Kidney glomerular epithelial cell (primary cell): ENCODE results near the gene ACKR4.
A peak's percentile ranks its signal among the peaks of the same experiment; 100 is the strongest.
"Not testable (repeated sequence)": the region's sequence is repeated elsewhere in the genome, so short reads cannot be mapped to it uniquely, and the experiment has no call there.

Source experiments
- DNase-seq: peaks from one replicate; lab custom pipeline; 2025; lab: John Stamatoyannopoulos, UW

The ACKR4 gene

DNA sequence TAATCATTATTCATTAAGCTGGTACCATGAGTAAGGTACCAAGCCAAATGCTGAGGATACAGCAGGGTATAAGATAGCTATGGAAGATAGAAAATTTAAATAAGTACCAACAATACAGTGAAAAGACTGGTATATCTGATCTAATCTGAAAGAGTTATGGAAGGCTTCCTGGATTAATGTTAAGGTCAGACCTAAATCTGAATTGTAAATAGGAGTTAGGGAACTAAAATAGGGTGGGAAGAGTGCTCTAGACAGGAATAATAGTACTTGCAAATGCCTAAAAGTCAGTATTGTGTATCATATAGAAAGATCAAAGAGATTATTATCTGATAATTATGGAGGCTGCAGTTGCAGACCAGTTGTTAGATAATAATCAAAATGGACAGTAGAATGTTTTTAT, 2.6 kb upstream of the ACKR4 start:
- no peak for DNase-seq

DNA sequence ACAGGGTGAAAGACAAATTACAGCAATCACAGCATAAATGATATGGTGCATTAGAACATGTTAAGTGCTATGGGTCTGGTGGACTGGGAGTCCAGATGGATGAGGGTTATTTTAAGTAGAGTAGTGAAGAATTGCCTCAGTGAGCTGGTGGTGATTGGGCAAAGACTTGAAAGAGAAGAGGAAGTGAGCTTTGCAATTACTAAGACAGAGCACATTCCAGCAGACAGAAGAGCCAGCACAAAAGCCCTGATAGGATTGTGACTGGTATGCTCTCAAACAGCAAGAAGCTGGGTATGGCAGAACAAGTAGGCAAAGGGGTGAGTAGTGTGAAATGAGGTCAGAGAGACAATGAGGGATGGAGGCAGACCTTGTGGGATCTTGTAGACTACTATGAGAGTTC, 2.1 kb upstream of the ACKR4 start:
- DNase-seq: peak; percentile 27

DNA sequence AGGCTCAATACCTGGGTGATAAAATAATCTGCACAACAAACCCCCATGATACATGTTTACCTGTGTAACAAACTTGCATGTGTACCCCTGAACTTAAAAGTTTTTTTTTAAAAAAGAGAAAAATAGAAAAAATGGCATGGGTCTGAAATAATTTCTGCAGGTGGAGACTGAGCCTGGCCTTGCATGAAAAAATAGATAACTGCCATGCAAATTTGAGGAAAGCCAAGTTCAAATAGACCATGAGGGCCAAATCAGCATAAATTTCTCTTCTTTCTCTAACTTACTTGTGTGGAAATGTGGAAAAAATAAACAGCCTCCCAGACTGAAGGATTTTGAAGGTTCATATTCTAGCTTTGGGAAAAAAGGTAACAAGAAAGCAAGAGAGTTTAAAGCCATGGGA, 744 bp upstream of the ACKR4 start:
- DNase-seq: no peak

DNA sequence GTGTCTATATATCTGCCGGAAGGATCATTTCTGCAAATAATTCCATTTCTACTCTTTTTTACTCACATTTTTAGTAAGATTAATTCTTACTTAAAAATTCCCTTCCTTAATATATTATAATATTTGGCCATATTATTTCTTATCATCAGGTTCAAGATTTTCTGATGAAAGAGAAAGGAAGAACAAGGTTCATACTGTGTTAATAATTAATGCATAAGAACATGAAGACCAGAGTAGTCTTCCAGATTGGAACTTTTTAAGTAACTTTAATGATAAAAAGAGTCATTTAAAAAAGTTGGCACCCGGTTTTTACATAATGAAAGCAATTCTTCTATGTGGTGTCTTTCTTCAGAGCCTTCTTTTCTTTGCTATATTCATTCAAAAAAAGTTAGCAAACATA, 590 bp downstream of the ACKR4 start:
- no peak for DNase-seq

DNA sequence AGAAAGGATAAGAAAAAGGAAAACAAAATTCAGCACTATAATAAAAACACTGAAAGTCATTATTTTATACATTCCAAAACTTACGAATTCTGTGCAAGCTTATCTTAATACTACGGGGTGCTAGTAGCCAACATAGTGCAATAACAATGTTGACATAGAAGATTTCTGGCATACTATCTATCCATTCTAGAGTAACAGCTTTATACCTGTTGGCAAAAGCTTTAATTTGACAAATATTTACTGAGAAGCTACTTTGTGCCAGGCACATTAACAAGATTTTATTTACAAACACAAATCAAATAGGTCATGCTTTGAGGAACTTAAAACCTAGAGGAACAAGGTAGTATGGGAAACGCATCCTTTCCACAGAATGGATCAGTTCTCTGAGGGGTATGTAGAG, 1.1 kb downstream of the ACKR4 start:
- no peak for DNase-seq

DNA sequence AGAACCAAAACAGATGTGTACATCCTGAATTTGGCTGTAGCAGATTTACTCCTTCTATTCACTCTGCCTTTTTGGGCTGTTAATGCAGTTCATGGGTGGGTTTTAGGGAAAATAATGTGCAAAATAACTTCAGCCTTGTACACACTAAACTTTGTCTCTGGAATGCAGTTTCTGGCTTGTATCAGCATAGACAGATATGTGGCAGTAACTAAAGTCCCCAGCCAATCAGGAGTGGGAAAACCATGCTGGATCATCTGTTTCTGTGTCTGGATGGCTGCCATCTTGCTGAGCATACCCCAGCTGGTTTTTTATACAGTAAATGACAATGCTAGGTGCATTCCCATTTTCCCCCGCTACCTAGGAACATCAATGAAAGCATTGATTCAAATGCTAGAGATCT, 3.5 kb downstream of the ACKR4 start:
- not testable (repeated sequence) for DNase-seq

DNA sequence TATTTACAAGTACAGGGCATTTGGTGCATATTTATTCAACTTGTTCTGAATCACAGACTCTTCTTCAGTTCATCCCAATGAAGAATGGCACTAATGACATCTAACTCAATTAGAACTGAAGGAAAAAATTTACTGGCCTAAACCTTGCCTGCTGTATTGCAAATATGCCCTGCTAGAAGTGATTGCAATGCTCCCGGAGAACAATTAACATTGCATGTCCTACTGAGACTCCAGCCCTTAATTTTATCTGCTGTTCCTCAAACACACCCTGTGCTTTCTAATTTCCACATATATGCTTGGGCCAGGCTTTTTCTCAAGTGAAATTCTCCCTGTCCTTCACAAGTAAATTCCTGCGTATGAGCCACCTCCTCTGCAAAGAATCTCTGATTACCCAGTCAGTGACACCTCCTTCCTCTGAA, 8.3 kb downstream of the ACKR4 start:
- no peak for DNase-seq

DNA sequence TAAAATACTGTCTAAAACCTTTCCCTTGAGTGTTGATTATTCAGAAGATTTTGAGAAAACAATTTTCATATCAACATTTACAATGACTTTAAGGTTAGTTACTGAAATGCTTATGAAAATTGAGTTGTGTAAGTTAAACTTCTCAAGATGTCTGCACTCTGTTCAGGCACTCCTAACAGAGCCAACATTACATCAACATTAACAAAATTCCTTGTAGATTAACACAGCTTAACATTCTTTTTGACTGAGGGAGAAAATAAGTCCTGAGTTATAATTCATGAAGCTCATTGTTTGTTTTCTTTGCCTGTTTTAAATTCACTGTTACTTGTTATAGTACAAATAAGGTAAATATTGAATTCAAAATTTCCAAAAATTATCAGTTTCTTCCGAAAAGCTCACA, 9.0 kb downstream of the ACKR4 start:
- no peak for DNase-seq

DNA sequence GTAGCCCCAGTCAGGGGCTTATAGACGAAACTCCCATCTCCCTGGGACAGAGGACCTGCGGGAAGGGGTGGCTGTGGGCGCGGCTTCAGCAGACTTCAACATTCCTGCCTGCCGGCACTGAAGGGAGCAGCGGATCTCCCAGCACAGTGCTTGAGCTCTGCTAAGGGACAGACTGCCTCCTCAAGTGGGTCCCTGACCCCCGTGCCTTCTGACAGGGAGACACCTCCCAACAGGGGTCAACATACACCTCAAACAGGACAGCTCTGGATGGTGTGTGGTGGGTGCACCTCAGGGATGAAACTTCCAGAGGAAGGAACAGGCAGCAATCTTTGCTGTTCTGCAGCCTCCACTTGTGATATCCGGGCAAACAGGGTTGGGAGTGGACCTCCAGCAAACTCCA, 9.6 kb downstream of the ACKR4 start:
- not testable (repeated sequence) for DNase-seq

DNA sequence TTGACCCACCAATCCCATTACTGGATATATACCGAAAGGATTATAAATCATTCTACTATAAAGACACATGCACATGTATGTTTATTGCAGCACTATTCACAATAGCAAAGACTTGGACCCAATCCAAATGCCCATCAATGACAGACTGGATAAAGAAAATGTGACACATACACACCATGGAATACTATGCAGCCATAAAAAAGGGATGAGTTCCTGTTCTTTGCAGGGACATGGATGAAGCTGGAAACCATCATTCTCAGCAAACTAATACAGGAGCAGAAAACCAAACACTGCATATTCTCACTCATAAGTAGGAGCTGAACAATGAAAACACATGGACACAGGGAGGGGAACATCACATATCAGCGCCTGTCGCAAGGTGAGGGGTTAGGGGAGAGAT, 18.2 kb downstream of the ACKR4 start:
- not testable (repeated sequence) for DNase-seq

DNA sequence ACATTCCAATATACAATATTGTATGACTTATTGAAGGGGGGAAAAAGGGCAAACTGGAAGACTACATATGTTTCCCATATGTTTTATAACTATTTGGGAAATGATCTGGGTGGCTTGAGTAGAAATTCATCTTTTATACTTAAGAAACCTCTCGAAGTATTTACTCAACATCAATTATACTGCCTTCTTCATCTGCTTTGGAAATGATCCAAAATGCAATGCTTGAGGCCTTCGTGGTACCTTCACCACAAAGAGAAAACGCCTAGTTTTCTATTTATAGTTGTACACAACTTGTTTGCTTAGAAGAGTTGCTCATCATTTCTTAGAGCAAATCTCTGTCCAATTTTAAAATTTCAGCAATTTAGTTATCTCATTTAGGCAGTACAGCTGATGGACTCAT, 18.8 kb downstream of the ACKR4 start:
- DNase-seq: no peak

DNA sequence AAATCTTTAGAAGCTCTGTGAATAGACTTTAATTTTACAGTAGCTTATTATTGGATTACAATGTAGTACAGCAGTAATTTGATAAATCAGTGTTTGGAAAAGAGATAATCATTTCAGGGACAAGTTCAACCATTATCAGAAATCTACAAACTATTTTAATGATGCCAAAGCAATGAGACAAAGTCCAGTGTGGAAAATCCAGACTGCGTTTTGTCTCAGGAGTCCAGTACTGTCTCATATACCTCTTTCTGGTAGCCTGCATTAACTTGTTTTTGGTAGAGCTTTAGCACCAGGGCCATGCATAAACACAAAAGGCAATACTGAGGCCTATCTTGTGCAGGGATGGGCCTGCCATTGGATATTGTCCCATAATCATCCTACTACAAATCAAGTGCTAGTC, 19.7 kb downstream of the ACKR4 start:
- DNase-seq: no peak

DNA sequence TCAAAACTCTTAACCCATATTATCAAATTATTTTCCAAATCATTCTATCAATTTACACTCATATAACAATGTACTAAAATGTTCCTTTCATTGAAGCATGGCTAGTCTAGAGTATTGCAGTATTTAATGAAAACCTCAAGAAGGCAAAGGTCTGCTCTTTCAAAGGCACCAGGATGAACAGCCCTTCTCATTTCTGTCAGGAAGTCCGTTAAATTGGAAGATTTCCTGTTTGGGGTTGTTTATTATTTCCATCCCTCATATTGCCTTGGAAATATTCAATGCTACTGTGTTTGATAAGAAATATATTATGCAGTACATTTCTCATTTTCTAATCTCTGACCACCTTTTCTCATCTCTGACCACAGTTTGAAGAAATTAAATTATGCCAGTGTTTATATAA, 25.1 kb downstream of the ACKR4 start:
- no peak for DNase-seq

DNA sequence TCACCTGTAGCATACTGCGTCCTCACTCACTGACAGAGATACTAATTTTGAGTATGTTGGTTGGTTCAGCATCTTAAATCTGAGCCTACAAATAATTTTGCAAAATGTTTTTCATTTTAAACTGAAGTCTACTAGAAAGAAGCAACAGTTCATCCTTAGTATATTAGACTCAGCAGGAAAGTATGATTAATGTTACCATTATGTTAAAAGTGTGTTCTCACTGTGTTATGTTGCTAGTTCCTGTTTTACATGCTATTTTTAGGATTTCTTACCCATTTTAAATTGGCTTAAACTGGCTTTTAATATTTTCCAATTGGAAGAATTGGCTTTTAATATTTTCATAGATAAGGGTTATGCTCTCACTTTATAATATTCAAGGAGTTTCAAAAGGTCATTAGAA, 25.7 kb downstream of the ACKR4 start:
- no peak for DNase-seq

DNA sequence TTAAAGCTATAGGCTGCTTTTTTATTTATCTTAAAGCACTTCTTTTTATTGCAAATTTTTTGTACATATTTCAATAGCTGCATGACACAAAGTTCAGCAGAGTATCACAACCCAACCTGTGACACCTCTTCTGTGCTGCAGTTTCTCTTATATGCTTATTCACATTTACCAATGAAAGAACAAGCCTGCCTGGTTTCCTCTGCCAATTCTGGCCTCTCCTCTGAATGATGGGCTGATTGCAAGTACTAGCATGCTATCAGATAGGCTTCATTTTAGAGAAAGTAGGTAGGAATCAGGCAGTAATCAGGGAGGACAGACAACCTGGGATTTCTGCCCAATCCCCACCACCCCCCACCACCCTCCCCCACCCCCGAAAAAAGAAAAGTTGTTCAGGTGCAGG, 26.6 kb downstream of the ACKR4 start:
- DNase-seq: no peak

DNA sequence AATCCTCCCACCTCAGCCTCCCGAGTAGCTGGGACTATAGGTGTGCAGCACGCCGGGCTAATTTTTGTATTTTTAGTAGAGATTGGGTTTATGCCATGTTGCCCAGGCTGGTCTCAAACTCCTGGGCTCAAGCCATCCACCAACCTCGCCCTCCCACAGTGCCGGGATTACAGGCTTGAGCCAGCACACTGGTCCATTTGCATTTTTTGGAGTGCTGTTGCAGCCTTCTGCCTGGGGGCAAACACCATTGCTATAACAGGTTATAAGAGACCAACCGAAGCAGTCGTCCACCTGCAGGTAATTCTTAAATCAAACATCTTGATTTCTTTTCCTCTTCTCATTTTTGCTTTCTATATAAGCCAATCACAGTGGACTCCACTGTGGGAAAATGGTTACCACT, 27.7 kb downstream of the ACKR4 start:
- DNase-seq: no peak

DNA sequence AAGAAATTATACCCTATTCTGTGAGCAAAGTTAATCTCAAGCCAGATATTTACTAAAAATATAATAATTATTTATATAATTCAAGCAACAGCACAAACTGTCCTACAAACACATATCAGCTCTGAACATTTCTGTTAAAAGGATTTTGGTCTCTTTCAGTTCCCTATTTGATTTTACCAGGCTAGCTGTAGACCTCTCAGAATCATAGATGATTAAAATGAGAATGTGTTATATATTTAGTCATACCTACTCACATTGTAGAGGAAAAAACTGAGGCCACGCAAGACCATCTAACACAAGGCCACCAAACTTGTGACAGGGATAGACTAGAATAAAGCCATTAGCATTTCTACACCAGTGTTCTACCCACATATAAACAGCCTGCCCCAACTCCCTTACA, 28.5 kb downstream of the ACKR4 start:
- no peak for DNase-seq

DNA sequence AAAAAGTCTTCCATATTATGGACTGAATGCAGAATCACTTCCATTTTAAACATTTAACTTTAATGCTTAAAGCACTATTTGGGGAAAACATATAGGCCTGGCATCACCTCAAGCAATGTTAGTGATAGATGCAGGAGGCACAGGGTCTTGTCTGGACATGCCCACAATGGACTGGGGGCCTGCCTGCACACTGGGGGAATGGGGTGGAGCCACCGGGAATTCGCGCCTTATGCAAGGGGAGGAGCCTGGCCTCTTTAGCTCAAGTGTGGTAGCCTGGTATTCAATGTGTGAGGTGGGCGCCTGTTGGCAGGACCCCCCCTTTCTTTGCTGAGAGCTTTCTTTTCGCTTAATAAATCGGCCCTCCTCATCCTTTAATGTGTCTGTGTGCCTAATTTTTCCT, 29.9 kb downstream of the ACKR4 start:
- DNase-seq: no peak

DNA sequence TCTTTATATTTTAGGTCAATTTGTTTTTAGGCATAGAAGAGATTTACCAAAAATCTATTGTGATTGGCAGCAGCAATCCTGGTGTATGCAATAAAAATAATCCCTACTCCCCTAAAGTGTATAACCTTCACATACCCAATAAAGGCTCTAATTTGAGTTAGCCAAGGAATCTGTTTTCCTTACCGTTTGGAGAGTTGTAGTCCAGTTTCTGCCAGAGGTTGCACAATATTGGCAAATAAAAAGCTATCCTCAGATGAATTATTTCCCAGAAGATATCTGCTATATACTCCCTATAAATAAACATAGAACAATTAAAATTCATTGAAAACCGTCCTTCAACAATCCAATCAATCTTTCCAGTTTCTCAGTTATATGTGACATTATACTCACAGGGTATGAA, 31.1 kb downstream of the ACKR4 start:
- no peak for DNase-seq

DNA sequence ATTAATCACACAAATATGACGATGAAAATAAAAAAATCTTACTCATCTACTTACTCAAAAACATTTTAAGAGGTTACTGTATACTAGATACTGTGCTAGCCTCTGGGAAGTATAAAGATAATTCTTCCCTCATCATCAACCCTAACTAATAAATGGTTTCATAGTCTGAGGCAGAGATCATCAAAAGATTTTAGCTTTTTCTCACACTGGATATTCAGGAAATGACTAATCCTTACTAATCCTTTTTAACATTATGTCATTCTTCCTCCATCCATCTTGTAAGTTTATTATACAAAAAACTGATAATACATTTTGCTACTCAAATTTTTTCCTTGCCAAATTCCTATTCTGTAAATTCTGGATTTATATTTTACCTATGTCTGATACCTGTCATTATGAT, 32.9 kb downstream of the ACKR4 start:
- peak; percentile 60 for DNase-seq

DNA sequence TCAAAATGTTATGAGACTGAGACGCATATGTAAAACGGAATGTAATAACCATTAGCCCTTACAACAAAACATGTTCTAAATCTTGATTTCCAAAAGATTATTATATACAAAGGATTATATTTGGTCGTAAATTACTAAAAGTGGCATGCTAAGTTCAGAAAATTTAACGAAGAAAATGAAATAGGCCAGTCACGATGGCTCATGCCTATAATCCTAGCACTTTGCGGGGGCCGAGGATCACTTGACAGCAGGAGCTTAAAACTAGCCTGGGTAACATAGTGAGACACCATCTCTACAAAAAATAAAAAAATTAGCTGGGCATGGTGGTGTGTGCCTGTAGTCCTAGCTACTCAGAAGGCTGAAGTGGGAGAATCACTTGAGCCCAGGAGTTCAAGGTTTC, 33.5 kb downstream of the ACKR4 start:
- DNase-seq: no peak

DNA sequence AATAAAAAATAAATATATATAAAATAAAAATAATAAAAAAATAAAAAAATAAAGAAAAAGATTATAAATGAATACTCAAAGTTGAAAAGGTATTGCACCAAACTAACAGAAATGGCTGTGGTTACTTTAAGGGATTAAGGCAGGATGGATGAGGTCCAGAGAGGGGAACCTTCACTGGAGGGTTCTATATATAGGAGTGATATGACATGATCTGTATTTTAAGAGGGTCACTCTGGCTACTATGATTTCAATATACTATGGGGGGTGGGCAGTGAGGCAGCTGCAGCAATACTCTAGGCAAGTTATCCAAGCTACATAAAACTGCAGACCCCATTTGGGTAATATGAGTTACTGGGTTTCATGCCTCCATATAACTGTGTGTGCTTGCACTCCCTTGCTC, 38.0 kb downstream of the ACKR4 start:
- DNase-seq: no peak

DNA sequence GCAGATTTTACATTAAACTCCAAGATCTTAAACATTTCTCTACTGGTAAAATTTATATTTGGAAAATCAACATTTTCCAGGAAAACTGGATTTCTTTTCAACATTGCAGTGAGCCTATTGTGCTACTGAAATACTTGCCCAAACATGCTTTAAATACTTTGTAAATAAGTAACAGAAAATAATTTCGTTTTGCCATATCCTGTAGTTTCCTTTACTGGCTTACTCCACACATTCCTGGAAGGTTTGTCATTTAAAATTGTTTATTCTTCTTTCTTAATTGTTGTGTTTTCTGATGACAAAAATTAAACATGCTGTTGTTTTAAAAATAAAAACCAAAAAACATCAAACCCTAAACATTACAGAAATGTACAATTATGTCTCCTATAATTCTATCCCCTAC, 40.5 kb downstream of the ACKR4 start:
- DNase-seq: peak; percentile 49

DNA sequence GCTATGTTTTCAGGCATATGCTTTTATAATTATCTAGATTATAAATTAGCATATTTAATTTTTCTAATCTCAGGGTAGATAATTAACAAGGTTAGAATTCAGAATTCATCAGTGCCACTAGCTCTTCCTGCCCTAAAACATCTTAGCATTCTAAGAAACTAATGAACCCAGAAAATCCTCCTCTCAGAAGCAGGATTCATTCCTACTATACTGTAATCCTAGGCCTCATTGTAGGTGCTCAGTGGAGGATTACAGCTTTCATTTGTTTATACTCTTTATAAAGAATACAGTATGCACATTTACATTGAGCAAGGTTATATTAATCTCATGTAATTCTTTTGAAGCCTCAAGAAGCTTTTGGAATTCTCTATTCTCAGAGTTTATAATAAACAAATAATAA, 41.6 kb downstream of the ACKR4 start:
- DNase-seq: peak; percentile 69

DNA sequence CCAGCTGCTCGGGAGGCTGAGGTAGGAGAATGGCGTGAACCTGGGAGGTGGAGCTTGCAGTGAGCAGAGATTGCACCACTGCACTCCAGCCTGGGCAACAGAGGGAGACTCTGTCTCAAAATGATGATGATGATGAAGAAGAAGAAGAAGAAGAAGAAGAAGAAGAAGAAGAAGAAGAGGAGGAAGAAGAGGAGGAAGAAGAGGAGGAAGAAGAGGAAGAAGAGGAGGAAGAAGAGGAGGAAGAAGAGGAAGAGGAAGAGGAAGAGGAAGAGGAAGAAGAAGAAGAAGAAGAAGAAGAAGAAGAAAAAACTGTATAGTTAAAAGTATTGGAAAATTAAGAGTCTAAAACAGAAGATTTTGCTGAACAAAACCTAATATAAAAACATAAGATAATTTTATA, 44.4 kb downstream of the ACKR4 start:
- DNase-seq: not testable (repeated sequence)
